Mucosa of descending colon (tissue), 3 donors: ENCODE measurements around the gene EIF2S2. TPM values are rescaled to one million over a fixed set of nuclear protein-coding genes. Genes with fewer than 3 reads are reported as not detected.

Source experiments
- ATAC-seq: fragments of 200-7000 bp; cut with Tn5 transposase; one replicate; pipeline ENCODE4 v1.9.1; 2020; ENCODE audit warnings: mild to moderate bottlenecking, moderate library complexity
- DNase-seq, 3 donors: peaks; one replicate each; pipeline ENCODE4 v3.0.0-alpha.2; 2020
- H3K36me3 ChIP-seq: fragments of 200-600 bp; one replicate; pipeline ENCODE4 v1.8.0; 2021; ENCODE audit warnings: low read depth, mild to moderate bottlenecking
- H3K4me1 ChIP-seq: fragments of 200-600 bp; one replicate; pipeline ENCODE4 v1.8.0; 2021; ENCODE audit warnings: low read depth, mild to moderate bottlenecking
- H3K4me3 ChIP-seq: fragments of 200-600 bp; one replicate; pipeline ENCODE4 v1.8.0; 2021; ENCODE audit warnings: mild to moderate bottlenecking
- H3K9me3 ChIP-seq: fragments of 200-600 bp; one replicate; pipeline ENCODE4 v1.8.0; 2021; ENCODE audit warnings: mild to moderate bottlenecking
- CTCF ChIP-seq: fragments of 200-600 bp; IDR thresholded peaks from one replicate; pipeline ENCODE4 v1.8.0; 2022; ENCODE audit warnings: antibody characterized with exemption, mild to moderate bottlenecking
- intact Hi-C, 2 donors: fragments of 100-400 bp; cut with DNase I in 1 of 2; cut with micrococcal nuclease in 1 of 2; formaldehyde crosslinking; loops; one replicate each; pipeline versions ENCODE4 v1.11.0 to v1.11.1; 2022; cut with DNase I, micrococcal nuclease
- total RNA-seq, 3 donors: library from RNA; stranded (reverse); fragmentation: NEBNext Ultra II Directional in 2 of 3; extraction: Animal tissue kit (Norgen Biotek cat#: 25700) in 2 of 3; gene quantifications; one replicate each; pipeline versions ENCODE4 v1.2.1 to v1.2.4, GENCODE V29; 2021 to 2023
- donor health status: DM: no; HTN: no; CAD: no; lungs with moderate emphysema.
- donor health status: DM: no; HTN: no; CAD: no.
- donor health status: DM: no; HTN: yes; CAD: no.

EIF2S2 gene
- total RNA-seq, 3 donors from 2014 or later = 26.5 to 51.7 (median 41.0) TPM

DNA sequence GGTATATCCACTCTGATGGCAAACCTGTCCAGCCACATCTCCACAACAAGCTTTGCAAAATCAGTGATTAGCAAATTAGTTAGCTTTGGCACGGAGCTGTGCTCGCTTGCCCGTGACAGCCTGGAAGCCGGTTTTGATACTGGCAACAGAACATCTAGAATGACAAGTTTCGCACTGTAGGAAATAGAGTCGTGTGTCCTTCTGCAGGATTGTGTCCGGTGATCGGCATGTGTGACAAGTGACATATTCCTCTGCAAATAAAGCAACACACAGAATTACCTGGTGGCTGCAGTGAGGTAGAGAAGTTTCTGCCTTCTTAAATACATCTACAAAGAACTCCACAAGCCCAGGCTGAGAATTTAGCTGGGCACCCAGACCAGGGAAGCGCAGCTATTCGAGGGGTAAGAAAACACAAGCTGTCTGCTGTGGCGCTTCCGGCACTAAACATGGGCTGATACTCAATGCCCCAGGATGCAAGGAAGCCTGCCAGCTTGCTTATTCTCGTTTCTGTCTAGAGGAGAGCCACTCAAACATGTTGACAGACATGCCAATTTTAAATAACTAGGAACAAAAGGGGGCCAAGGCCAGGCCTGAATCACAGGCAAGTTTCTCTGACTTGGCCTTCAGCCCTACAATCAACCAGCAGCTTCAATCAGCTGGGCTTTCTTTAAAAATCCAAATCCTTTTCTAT lies 22.2 kb downstream of the EIF2S2 start:
- ATAC-seq = no peak
- Histone ChIP-seq H3K4me3 (no peak overlapping the region), H3K36me3 (peaks cover 6% of the 10 kb centered on the region), H3K4me1 (no peaks in the 10 kb centered on the region), H3K9me3 (no peaks in the 10 kb centered on the region)
- DNase-seq = no peak
- TF ChIP-seq CTCF = no peak
- intact Hi-C loops = no loop called here

DNA sequence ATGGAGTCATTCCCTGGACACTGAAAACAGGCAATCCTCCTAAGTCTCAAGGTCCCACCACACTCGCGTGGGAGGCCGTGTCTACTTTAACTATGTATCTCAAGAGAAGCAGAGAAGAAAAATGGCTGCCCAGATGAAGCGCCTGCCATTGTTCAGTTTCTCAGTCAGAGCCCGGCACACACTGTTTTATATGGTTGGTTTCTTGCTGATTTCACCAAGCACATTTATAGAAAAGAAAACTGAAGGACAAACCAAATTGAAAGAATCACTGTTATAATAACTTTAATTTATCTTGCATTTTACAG lies 22.9 kb downstream of the EIF2S2 start:
- intact Hi-C loops = no loop called here
- no peaks in the 10 kb centered on the region for H3K4me1 ChIP-seq
- H3K36me3 ChIP-seq = peaks cover 6% of the 10 kb centered on the region
- no peak for TF ChIP-seq CTCF
- DNase-seq (no peak), ATAC-seq (no peak)
- no peak overlapping the region for H3K4me3 ChIP-seq
- no peaks in the 10 kb centered on the region for H3K9me3 ChIP-seq

DNA sequence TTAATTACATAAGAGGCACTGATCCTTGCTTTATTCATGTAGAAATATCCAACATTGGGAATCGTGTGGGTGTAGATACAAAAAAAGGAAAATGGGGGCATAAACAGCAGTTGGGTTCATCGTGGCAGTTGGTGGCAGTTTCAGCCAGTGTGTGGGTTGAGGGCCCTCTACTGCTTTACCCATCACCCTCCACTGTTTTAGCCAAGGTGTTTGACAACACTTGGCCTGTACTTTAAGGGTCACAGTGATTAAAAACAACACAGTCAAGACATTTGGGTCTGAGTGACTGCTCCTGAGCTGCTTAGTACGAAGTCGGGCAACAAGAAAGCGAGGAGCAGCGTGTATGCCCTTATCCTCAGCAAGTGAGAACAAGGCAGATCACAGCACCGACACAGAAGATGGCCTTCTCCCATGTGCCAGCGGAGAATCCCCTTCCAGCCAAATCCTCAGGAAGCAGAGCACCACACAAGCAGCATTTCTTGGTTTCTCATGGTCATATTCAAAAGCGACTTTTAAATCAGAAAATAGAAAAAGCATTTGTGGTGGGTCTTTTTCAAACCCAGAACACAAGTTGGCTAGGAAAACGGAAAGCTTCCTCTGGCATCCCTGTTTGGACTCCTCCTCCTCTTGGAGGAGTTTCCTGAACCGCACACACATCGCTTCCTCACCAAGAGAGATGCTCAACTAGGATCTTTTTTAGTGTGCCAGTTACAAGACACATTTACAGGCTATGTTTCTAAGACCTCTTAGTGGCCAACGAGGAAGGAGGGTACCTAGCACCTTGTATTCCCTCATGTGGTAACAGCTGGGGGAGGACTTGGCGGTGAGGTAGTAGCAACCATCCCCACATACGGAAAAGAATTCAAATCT lies 23.5 kb downstream of the EIF2S2 start:
- ATAC-seq (no peak), DNase-seq (no peak)
- Histone ChIP-seq H3K4me1 (no peaks in the 10 kb centered on the region), H3K36me3 (peaks cover 6% of the 10 kb centered on the region), H3K9me3 (no peaks in the 10 kb centered on the region), H3K4me3 (no peak overlapping the region)
- TF ChIP-seq CTCF = no peak
- intact Hi-C loops = no loop called here

DNA sequence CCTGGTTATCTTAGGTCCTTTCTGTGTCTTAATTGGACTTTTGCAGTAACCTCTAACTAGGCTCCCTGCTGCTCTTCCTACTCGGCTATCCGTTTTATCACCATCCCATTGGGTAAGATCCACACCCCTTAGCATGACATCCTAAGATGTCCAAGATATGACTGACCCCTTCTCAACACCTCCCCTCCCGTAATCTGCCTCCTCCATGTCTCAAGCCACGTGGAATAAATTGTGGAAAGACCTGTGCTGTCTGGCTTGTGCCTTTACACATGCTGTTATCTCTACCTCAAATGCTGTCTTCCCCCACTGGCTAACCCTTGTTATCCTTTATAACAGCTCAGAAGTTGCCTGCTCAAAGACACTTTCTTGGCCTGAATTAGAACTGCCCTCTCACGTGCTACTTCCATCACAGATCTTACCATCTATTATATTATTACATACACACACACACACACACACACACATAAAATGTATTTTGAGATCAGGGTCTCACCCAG lies 26.5 kb downstream of the EIF2S2 start:
- H3K36me3 ChIP-seq = peaks cover 6% of the 10 kb centered on the region
- DNase-seq = no peak
- intact Hi-C loops = no loop called here
- H3K4me3 ChIP-seq = no peak overlapping the region
- H3K4me1 ChIP-seq = no peaks in the 10 kb centered on the region
- no peaks in the 10 kb centered on the region for H3K9me3 ChIP-seq
- no peak for ATAC-seq
- no peak for TF ChIP-seq CTCF

DNA sequence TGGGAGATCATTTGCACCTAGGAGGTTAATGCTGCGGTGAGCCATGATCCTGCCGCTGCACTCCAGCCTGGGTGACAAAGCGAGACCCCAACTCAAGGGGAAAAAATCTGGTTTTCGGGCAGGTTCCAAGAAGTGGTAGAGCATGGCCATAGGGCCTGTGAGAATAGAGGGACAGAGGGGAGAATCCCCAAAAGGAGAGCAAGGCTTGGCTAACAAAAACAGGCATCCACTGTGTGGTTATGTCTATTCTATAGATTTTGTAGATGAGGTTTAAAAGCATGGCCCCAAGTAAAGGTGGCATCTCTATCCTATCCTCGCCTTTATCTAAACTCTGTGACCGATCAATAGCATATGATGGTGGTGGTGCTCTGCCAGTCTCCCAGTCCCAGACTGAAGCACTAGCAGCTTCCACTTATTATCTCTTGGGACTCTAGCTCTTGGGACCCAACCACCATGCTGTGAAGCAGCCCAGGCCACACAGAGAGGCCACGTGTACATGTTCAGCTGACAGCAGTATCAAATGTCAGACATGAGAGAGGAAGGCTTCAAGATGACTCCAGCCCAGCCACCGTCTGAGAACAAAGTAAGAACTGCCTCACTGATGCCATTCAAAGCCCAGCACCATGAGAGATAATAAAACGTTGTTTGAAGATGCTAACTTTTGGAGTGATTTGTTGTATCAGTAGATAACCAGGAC lies 27.7 kb downstream of the EIF2S2 start:
- H3K9me3 ChIP-seq = no peaks in the 10 kb centered on the region
- intact Hi-C loops = no loop called here
- ATAC-seq (no peak), DNase-seq (no peak)
- TF ChIP-seq CTCF = no peak
- peaks cover 6% of the 10 kb centered on the region for H3K36me3 ChIP-seq
- no peaks in the 10 kb centered on the region for H3K4me1 ChIP-seq
- no peak overlapping the region for H3K4me3 ChIP-seq
